NCI-H526 (cell line): ENCODE measurements around the gene ADM5.

ENCODE experiments used
- DNase-seq, 2 experiments: peaks; one replicate each; lab custom pipeline; 2025; lab: John Stamatoyannopoulos, UW

Gene ADM5

GRCh38 chr19:49680421-49681351 is 8.7 kb upstream of the ADM5 start:
- peak; percentile 27 to 92 for DNase-seq

GRCh38 chr19:49681830-49682229 is 7.6 kb upstream of the ADM5 start:
- DNase-seq: no peak

DNA sequence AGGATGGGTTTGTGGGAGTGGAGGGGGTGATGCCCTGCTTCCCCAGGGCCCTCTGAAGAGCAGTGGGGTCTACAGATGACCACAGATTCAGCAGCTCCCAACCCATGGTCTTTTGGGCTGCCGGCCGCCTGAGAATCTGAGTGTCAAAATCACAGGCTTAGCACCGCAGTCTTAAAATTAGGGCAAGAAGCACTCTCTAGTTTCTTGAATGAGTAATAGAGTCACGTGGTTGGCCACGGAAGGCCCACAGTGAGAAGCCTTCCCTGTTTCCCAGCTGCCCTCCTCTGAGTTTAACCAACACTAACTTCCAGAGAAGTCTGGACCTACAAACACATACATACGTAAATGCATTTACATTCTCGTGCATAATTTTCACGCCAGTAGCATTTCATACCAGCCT is 7.1 kb upstream of the ADM5 start:
- no peak for DNase-seq

DNA sequence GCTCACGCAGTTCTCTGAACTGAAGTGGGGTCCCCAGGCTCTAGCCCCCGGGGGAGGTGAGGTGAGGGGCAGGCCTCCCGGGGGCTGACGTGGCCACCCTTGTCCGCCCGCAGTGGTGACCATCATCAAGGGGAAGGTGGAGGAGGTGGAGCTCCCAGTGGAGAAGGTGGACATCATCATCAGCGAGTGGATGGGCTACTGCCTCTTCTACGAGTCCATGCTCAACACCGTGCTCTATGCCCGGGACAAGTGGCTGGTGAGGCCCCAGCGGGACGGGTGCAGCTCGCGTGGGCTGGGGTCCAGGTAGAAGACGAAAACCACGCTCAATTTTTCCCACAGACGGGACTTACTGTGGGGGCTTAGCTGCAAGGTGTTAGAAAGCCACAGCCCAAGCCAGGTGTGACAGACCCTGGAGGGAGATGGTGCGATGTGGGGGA is 5.6 kb upstream of the ADM5 start:
- no peak for DNase-seq

DNA sequence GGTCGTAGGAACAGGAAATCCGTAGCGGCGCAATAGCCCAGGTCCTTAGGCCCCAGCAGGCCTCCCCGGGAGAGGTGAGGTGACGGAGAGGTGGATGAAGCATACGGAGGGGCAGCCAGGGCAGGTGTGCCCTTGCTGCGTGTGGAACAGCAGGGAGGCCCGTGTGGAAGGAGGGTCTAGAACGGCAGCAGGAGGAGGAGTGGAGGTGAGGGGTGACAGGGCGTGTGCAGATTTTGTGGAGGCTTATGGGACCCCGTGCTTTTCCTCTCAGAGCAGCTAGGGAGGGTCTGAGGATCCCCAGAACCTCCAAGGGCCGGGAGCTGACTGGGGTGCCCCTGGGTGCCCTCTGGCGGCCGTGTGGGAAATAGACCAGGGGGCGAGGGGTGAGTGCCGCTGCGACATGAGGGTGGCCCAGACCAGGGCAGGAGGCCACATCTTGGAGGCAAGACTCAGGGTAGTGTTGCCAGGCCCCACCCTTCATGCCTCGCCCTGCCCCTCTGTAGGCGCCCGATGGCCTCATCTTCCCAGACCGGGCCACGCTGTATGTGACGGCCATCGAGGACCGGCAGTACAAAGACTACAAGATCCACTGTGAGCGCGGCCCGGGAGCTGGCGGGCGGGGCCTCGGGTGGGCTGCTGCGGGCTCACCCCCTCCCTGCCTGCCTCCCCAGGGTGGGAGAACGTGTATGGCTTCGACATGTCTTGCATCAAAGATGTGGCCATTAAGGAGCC is 5.0 kb upstream of the ADM5 start:
- DNase-seq: peak in 1 of 2 experiments; percentile 20

GRCh38 chr19:49684983-49685553 is 4.3 kb upstream of the ADM5 start:
- DNase-seq: no peak

DNA sequence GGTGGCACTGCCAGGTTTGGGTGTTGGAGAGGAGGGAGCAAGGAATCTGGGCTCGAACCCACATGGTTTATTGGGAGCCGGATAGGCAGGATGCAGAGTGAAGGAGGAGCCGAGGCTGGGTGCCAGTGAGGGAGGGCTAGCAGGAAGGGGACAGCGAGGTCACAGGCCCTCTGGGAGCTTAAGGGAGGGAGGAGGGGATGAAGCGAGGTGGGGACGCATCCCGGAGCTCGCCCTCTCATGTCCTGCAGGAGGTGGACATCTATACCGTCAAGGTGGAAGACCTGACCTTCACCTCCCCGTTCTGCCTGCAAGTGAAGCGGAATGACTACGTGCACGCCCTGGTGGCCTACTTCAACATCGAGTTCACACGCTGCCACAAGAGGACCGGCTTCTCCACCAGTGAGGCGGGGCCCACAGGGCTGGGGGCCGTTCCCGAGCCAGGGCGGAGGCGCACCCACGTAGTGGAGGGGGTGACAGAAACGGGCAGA is 3.5 kb upstream of the ADM5 start:
- no peak for DNase-seq

GRCh38 chr19:49686503-49687088 is 2.8 kb upstream of the ADM5 start:
- DNase-seq: no peak

- no peak for DNase-seq
Measured at GRCh38 chr19:49687150-49687549, 2.2 kb upstream of the ADM5 start.

DNA sequence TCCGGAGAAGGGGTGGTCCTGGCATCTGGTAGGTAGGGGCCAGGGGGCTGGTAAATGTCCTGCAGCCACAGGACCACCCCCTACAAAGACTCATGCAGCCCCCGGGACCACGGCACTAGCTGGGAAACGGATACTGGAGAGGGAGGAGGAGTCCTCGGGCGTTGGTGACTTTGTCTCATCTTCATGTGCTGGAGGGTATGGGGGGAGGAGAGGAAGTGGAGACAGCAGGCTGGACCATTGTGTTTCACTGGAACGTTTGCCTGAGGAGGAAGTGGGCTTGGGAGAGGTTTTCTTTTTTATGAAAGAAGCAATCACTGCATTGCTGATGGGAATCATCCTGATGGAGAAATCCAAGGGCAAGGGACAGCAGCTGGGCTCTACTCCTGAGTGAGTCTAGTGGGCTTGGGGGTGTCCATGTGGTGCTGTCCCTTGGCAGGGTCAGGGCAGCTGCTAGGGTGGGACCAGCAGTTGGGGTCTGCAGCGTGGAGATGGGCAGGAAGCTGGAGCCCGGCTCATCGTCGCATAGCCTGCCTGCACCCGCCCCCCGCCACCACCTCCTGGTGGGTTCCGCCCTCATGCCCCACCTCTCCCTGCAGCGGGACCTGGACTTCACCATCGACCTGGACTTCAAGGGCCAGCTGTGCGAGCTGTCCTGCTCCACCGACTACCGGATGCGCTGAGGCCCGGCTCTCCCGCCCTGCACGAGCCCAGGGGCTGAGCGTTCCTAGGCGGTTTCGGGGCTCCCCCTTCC is 1.7 kb upstream of the ADM5 start:
- DNase-seq: peak in 1 of 2 experiments; percentile 18

DNA sequence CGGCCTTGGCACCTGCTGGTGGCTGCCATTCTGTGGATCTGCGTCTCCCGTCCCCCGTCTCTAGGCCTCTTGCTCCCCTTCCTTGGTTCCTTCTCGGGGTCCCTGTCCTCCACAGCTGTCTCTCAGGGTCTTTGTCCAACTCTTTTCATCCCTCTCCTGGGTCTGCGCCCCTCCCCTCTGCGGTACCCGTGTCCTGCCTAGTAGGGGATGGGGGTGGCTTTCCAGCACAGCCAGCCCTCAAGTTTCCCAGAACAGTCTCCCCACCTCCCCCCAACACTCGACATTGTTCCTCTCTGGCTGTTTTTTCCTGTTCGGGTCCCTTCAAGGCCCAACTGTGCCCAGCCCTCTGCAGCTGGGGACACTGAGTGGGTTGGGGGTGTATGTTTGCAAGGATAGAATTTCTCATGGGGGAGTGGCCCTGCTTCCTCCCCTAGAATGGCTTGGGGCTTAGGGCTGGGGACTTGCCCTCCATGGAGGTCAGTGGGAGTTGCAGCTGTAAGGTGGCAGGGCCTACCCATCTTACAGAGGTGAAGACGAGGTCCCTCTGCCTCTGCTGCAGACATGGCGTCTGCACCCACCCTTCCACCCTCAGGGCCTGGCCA is 762 bp upstream of the ADM5 start:
- no peak for DNase-seq

DNA sequence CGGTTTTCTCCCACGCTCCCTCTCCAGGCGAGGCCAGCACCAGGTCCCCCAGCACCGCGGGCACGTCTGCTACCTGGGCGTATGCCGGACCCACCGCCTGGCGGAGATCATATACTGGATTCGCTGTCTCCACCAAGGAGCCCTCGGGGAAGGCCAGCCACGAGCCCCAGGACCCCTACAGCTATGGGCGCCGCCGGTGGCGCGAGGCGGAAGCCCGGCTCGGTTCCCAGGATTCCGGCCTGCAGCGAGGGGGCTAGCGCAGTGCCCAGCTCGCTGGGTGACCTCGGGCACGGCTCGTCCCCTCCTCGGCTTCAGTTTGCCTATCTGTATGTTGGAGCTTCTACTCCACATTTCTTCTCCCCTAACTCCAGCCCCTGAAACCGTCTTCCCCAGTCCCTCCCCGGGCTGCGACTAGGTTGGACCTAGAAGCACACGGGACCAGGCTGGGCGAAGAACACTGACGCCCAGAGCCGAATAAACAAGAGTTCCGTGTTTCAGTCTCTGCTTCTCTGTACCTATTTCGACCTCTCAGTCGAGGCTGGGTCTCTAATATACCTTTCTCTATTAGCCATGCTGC is 773 bp downstream of the ADM5 start:
- DNase-seq: no peak

DNA sequence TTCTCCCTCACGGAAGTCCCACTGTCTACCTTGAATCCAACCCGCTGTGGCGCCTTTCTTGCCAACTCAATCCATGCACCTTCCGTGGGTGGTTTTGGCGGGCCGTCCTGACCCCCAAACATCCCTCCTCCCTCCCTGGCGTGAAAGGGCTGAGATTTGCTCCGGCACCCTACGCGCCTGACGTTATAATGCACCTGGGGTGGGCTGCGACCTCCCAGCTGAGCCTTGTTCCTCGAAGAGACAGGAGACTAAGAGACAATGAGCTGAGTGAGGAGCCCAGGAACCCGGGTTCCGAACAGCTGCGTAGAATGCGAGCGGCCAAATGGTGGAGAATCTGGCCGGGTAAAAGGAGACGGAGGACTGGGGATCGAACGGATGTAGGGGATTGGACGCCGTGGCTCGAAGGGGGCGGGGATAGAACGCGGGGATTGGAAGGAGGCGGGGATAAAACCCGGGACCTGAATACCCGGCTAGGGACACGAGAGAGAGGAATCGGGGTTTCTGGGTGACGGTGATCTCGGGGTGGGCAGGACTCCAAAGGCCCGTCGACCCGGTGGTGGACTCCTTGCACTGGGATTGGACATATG is 1.4 kb downstream of the ADM5 start, which contains the start of gene CPT1C:
CPT1C (plus strand) TSS at position 461 of the 587 bp plus-strand sequence. CDS start 1,137 bp downstream, outside the sequence.
- DNase-seq: peak; percentile 79 to 93

DNA sequence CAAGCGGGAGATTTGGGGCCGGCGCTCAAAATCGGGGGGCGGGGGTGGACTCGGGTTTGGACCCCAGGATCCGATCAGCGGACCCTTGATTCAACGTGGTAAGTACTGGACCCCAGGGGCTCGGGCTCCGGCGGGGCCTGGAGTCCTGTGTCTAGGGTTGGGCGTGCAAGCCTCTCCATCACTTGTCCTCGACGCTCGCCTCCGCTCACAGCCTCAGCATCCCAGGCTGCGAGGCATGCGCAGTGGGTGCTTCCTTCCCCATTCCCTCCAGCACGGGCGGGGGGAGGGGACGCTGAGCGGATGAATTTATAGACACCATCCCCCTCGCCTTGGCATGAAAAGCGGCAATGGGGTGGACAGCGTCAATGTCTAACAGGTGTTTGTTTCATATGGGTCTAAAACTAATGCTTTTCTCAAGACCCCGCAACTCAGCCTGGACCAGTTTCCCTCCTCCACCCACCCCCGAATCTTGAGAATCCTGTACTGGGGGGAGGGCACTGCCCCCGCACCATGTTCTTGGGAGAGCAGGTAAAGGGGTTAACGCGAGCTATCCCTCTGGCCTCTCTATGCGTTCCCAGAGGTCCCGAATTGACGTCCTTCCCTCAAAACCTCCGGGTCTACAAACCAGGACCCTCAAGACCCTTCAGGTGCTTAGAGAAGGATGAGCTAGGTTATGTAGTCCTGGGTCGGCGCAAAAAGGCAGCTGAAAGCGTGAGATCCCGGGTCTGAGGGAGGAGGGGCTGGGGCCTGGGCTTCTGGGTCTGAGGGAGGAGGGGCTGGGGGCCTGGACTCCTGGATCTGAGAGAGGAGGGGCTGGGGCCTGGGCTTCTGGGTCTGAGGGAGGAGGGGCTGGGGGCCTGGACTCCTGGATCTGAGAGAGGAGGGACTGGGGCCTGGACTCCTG is 2.1 kb downstream of the ADM5 start:
- peak; percentile 76 to 88 for DNase-seq

DNA sequence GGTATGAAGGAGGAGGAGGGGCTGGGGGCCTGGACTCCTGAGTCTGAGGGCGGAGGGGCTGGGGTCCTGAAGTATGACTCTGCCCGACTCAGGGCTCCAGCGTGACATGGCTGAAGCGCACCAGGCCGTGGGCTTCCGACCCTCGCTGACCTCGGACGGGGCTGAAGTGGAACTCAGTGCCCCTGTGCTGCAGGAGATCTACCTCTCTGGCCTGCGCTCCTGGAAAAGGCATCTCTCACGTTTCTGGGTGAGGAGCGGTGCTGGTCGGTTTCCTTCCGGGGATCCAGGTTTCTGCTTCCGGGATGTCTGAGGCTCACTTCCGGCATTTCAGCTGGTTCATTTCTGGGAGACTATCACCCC is 2.7 kb downstream of the ADM5 start:
- no peak for DNase-seq

DNA sequence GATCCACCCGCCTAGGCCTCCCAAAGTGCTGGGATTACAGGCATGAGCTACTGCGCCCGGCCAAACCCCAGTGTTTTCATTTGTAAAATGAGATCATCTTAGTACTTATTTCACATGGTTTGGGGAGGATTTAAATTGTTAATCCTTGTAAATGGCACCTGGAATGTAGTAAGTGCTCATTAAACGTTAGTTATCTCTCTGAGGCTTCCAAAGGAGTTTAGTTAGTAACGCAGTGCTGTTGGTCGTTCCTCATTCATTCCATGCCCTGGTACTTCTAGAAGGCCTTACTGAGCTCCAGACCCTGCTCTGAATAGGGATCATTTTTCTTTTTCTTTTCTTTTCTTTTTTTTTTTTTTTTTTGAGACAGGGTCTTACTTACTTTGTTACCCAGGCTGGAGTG is 6.7 kb downstream of the ADM5 start:
- DNase-seq: no peak

- DNase-seq: no peak
Measured at GRCh38 chr19:49696865-49697264, 7.5 kb downstream of the ADM5 start.

DNA sequence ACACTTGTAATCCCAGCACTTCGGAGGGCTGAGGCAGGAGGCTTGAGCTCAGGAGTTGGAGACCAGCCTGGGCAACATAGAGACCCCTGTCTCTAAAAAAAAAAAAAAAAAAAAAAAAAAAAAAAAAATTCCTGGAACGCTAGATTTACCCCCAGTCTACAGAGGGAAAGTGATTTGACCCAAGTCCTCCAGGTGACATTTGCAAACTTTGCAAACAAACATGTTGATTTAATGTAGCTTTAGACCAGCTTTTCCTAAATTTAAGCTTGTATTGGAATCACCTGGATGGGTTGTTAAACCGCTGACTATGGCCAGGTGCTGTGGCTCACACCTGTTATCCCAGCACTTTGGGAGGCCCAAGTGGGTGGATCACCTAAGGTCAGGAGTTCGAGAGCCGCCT is 10.0 kb downstream of the ADM5 start:
- no peak for DNase-seq

DNA sequence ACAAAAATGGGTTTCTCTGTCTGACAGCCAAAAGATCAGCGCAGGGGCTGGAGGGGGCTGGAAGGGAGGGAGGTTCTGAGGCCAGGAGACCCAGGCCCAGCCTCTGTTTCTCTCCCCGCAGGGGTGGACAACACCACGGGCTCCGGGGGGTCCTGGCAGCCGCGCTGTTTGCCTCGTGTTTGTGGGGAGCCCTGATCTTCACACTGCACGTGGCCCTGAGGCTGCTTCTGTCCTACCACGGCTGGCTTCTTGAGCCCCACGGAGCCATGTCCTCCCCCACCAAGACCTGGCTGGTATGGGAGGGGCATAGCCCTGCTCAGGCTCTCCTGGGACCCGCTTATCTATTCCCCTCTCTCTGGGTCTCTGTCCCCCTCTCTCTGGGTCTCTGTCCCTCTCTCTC is 11.2 kb downstream of the ADM5 start:
- no peak for DNase-seq
